HUDEP-2 (cell line): ENCODE measurements around the gene ABCG1.
A peak's percentile ranks its signal among the peaks of the same experiment; 100 is the strongest.

ENCODE experiments used
- DNase-seq, 76 experiments: peaks; one replicate each; lab custom pipeline; 2025; ENCODE audit not compliant: unreplicated experiment in 76 of 76; lab: John Stamatoyannopoulos, UW

ABCG1 gene

DNA sequence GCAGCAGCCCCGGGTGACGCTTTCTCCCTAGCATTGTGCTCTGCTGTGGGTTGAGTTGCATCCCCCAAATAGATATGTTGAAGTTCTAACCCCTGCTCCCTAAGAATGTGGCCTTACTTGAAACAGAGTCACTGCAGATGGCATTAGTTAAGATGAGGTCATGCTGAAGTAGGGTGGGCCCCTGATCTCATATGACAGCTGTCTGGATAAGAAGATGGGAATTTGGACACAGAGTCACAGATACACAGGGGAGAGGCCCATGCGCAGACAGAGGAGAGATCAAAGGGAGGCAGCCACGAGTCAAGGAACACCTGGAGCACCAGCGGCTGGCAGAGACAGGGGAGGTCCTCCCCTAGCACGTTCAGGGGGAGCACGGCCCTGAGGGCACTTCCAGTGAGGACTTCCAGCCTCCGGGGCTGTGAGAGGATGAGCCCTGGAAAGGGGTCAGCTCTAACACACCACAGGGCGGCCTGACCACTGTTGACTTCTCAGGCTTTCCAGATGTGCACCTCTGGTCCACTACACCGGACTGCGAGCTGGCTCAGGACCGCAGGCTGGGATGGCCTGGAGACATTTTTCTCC lies 46.4 kb downstream of the ABCG1 start:
- no peak for DNase-seq

GRCh38 chr21:42266971-42267556 lies 48.1 kb downstream of the ABCG1 start:
- DNase-seq = peak in 1 of 76 experiments; percentile 20

GRCh38 chr21:42269386-42269785 lies 50.4 kb downstream of the ABCG1 start:
- DNase-seq = no peak

GRCh38 chr21:42271065-42271464 lies 52.1 kb downstream of the ABCG1 start:
- no peak for DNase-seq

GRCh38 chr21:42272109-42272962 lies 53.4 kb downstream of the ABCG1 start:
- DNase-seq = no peak

- DNase-seq = no peak
Measured at GRCh38 chr21:42272984-42273600, 54.2 kb downstream of the ABCG1 start.

DNA sequence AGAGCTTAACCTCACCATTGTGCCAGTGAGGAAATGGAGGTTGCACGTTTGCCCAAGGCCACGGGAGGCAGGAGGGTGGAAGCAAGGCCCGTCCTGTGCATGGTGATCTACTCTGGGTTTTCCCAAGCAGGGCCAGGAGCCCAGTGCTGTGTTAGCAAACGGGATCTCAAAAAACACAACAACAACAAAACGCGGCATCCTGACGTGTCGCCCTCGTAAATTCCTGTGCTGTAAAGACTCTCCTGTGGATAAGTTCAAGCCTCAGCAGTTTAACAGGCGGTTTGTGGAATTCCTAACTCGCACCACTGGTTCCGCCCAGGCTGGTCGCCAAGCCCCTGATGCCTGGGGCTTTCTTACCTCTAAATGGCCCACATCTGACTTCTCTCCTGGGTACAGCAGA lies 57.1 kb downstream of the ABCG1 start:
- no peak for DNase-seq

DNA sequence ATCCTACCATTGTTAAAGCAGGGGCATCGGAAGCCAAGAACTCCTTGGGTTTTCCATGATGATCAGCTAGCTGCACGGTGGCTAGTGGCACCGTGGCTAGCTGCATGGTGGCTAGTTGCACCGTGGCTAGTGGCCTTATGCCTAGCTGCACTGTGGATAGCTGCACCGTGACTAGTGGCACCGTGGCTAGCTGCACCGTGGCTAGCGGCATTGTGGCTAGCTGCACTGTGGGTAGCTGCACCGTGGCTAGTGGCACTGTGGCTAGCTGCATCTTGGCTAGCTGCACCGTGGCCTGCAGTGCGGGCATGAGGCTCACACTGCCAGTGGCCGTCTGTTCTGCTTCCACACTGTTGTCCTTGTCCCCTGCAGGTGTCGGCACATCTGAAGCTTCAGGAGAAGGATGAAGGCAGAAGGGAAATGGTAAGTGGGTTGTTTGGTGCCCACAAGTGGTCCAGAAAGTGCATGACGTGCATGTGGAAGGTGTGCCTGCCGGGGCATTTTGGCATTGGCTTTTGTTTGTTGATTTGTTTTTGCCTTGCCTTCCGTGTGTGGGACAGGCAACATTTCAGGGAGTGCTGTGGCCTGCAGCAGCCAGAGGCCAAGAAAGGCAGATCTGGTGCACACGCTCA lies 57.7 kb downstream of the ABCG1 start:
- no peak for DNase-seq

DNA sequence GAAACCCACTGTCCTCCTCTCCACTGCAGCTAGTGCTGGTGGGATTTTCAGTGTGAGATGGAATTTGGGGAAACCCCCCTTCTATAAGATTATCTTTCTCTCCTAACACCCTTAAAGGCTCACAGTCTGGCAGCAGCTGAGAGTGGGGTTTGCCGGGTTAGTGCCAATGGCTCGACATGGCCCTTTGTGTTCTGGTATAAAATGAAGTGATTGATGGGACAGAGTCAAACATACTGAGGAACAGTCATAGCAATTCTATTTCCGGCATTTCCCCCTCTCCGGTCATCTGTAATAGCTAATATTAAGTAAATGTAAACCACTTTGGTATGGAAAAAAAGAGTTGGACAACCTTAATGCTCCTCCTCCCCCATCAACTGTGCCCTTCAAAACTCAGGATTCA lies 58.7 kb downstream of the ABCG1 start:
- no peak for DNase-seq

DNA sequence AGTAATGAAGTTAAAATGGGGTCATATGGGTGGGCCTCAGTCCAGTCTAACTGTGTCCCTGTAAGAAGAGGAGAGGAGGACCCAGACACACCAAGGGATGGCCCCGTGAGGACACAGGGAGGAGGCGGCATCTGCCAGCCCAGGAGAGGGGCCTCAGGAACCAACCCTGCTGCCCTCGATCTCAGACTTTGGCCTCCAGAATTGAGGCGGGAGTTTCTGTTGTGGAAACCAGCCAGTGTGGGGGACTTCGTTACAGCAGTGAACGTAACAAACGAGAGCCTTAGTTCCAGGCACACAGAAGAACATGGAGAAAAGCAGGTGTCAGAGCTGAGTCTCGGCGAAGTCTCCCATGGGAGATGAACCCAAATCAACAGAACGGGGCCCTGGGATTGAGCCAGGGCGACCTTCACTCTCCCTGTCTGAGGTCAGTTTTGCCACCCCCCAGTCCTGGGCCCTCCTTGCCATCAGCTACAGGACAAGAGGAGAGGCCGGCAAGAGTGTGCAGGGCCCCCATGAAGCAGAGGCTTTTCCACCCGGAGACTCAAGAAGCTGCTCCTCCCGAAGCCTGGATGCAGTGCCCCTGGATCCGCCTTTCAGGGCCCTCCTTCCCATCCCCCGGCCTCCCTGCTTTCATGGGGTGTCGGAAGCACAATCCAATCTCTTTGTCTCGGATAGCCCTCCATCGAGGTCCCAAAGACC lies 59.7 kb downstream of the ABCG1 start:
- DNase-seq = no peak

DNA sequence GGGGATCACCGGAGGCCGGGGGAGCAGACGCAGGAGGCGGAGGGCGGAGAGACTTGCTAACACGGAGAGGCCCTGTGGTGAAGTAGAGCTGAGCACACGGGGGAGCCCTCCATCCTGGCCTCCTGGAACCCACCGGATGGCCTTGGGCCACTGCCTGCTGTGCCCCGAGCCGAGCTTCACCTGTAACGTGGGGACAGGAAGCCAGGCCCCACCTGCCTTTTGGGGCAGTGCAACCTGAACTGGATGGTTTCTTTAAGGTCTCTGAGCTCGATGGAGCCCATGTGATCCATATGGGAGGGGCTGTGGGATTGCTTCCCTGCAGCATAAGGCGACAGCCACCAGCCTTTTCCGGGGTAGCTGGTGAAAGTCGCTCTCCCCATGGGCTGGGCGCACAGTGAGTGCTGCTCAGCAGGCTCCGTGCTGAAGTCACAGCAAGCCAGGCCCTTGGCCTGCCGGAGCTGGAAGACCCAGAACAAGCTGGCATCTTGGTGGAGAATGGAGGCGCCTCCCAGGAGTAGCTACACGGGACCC lies 60.5 kb downstream of the ABCG1 start:
- no peak for DNase-seq

DNA sequence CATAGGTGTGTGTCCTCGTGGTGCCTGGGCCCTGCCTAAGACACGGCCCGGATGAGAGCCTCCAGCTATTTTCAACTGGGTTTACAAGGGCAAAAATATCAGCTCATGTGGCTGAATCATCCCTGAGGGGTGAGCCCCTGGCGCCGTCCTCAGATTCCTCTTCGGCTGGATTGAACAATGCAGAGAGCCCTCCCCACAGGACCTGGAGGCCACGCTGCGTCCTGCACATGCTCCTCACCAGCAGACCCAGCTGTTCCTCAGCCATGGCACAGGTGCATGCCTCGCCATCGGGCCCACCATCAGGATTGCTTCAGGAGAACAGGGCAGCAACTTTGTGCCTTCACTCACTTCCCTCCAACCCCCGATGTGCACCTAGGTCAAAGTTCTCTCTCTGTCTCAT lies 60.9 kb downstream of the ABCG1 start:
- DNase-seq = no peak

DNA sequence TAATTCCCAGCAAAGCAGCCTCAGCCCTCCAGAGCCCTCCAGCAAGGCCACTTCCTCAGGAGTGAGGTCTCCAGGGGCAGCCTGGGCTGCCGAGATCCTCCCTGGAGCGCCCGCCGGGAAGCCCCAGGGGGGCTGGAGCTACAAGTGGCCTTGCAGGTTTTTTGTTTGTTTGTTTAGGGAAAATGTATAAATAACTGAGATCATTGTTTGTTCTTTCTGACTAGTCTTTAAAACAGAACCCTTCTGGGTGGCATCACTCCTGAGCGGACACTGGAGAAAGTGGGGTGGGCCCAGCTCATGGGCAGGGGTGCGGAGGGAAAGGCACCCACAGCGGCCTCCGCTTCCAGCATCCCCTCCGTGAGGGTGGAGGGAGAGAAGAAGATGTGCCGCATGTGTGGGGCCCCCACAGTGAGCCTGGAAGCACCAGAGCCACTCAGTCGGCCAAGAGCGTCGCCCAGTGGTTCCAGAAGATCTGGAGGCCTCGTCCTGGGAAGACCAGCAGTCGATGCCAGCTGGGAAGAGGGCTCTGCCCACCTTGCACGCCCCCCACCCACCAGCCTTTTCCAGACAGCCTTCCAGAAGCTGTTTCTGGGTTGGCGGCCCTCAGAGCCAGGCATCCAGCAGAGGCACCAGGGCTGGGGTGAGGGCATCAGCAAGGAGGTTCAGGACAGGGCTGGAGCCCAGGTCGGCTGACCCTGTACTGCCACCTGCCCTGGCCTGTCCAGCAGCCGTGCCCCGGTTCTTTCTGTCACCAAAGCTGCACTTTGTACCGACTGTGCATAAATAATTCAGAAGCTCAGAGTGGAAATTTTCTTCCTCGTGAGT lies 61.6 kb downstream of the ABCG1 start:
- no peak for DNase-seq

- no peak for DNase-seq
Measured at GRCh38 chr21:42281181-42281680, 62.3 kb downstream of the ABCG1 start.

DNA sequence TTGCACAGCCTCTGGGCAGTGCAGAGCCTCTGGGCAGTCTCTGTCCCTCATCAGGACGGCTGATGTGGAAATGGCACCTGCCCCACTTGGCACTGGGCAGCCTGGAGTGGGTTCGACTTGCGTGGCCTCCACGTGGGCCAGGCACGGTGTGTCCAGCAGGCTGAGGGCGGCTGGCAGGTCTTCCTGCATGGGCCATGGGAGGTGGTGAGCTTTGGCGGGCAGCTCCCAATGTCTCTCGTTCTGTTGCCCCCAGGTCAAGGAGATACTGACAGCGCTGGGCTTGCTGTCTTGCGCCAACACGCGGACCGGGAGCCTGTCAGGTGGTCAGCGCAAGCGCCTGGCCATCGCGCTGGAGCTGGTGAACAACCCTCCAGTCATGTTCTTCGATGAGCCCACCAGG lies 63.1 kb downstream of the ABCG1 start:
- no peak for DNase-seq

DNA sequence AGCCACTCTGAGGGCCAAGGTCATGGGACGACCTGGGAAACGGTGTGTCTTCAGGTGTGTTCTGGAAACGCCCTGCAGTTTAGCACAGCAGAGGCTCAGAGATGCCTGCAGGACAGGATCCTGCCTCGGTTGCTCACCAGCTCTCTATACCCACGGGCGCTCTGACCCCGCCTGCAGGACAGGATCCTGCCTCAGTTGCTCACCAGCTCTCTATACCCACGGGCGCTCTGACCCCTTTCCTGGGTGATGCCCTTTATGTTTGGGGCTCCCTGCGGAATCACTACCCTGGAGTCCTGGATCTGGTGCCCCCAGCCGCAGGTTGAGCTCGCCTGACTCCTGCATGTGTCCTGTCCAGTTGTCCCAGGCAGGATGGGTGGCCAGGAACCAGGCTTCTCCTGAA lies 63.8 kb downstream of the ABCG1 start:
- DNase-seq = no peak

DNA sequence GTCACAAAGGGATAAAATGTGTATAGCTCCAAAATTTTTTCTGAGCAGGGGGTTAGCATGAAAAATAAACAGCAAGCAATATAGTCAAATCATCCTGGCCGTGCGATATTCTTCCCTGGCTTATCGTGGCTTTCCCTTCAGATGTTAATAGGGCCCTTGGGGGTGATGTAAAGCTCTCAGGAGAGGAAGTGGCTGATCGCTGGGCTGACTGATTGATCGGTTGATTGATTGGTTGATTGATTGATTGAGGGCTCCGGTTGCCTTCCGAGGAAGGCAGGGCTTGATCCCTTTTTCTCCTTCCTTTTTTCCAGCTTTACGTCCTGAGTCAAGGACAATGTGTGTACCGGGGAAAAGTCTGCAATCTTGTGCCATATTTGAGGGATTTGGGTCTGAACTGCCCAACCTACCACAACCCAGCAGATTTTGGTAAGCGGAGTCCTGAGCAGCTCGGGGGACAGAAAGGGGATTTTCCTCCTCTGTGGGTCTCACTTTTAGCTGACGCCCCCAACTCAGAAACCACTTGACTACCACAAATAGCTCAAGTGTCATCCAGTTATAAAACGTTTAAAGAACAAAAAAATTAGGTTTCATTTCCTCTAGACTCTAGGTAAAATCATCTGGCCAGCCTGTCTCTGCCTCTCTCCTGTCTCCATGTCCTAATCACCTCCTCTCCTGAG lies 66.8 kb downstream of the ABCG1 start:
- no peak for DNase-seq

DNA sequence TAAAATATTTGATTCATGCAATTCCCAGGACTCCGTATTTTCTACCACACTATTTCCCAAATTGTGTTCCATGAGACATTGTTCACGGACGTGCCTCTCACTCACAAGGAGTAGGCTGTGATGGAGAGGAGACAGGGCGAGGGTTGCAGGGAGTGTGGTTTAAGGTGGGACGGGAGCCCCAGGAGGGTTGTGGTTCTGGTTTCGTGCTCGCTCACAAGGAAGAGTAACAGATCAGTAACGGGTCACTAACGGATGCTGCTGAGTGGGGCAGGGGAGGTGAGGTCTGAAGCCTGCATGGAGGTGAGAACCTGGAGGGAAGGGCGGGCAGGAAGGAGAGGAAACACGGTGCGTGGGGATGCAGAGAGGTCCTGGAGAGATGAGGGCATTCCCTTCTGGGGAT lies 67.5 kb downstream of the ABCG1 start:
- no peak for DNase-seq
